Loucy (cell line): Measurements from ENCODE around the gene MTF1.

ENCODE experiments used
- H2AFZ ChIP-seq: fragments of 200-600 bp; sonication (generic); 2 replicates; pipeline ENCODE4 v1.6.0; 2016; ENCODE audit warnings: antibody characterized with exemption, mild to moderate bottlenecking, low read length, moderate library complexity
- H3F3A ChIP-seq: fragments of 200-600 bp; 2 replicates; pipeline ENCODE4 v1.6.0; 2016; ENCODE audit warnings: antibody characterized with exemption, low read depth, mild to moderate bottlenecking
- H3K27me3 ChIP-seq: fragments of 200-600 bp; sonication (generic); 2 replicates; pipeline ENCODE4 v1.6.1; 2014; ENCODE audit warnings: low read length, mild to moderate bottlenecking; ENCODE audit not compliant: insufficient read depth, poor library complexity, severe bottlenecking
- H3K36me3 ChIP-seq: fragments of 200-600 bp; sonication (generic); 2 replicates; pipeline ENCODE4 v1.6.1; 2016; ENCODE audit warnings: low read length; ENCODE audit not compliant: insufficient read depth
- H3K4me1 ChIP-seq: fragments of 200-600 bp; sonication (generic); 2 replicates; pipeline ENCODE4 v1.5.1; 2014; ENCODE audit warnings: low read length, mild to moderate bottlenecking; ENCODE audit not compliant: insufficient read depth, poor library complexity, severe bottlenecking
- H3K4me2 ChIP-seq: fragments of 200-600 bp; sonication (generic); 2 replicates; pipeline ENCODE4 v1.6.0; 2014; ENCODE audit warnings: antibody characterized with exemption, low read length, low read depth, mild to moderate bottlenecking; ENCODE audit not compliant: poor library complexity, severe bottlenecking
- H3K4me3 ChIP-seq: fragments of 200-600 bp; sonication (generic); 2 replicates; pipeline ENCODE4 v1.5.1; 2014; ENCODE audit warnings: low read length, mild to moderate bottlenecking, mixed read lengths; ENCODE audit not compliant: poor library complexity, severe bottlenecking
- H3K79me2 ChIP-seq: fragments of 200-600 bp; sonication (generic); 2 replicates; pipeline ENCODE4 v1.6.1; 2014; ENCODE audit warnings: low read length; ENCODE audit not compliant: insufficient read depth
- H3K9ac ChIP-seq: fragments of 200-600 bp; sonication (generic); 2 replicates; pipeline ENCODE4 v1.6.0; 2014; ENCODE audit warnings: mild to moderate bottlenecking, low read depth, low read length, moderate library complexity; ENCODE audit not compliant: poor library complexity, severe bottlenecking
- H3K9me2 ChIP-seq: fragments of 200-600 bp; sonication (generic); replicated peaks from 2 replicates; pipeline ENCODE4 v1.6.1; 2016; ENCODE audit warnings: low read depth, low read length, mixed read lengths
- H3K9me3 ChIP-seq: fragments of 200-600 bp; sonication (generic); 2 replicates; pipeline ENCODE4 v1.6.1; 2014; ENCODE audit warnings: mild to moderate bottlenecking, antibody characterized with exemption, low read length, low read depth; ENCODE audit not compliant: insufficient read depth
- H4K20me1 ChIP-seq: fragments of 200-600 bp; sonication (generic); 2 replicates; pipeline ENCODE4 v1.6.0; 2014; ENCODE audit warnings: antibody characterized with exemption, low read length, mild to moderate bottlenecking; ENCODE audit not compliant: insufficient read depth, poor library complexity, severe bottlenecking
- EZH2phosphoT487 ChIP-seq: fragments of 200-600 bp; IDR thresholded peaks from 2 replicates; pipeline ENCODE4 v1.6.1; 2018; ENCODE audit warnings: antibody characterized with exemption, mild to moderate bottlenecking, moderate library complexity, borderline replicate concordance
- TF ChIP-seq, protein P1 (sequence below): fragments of 200-600 bp; sonication (generic); conservative IDR thresholded peaks from 2 replicates; pipeline ENCODE4 v1.5.1; 2014; ENCODE audit warnings: mild to moderate bottlenecking, antibody characterized with exemption, low read length

MTF1 gene

GRCh38 chr1:37878071-37878470 lies 18.7 kb upstream of the MTF1 start:
- TF ChIP-seq EZH2phosphoT487, result no peak
- TF ChIP-seq, protein P1, sequence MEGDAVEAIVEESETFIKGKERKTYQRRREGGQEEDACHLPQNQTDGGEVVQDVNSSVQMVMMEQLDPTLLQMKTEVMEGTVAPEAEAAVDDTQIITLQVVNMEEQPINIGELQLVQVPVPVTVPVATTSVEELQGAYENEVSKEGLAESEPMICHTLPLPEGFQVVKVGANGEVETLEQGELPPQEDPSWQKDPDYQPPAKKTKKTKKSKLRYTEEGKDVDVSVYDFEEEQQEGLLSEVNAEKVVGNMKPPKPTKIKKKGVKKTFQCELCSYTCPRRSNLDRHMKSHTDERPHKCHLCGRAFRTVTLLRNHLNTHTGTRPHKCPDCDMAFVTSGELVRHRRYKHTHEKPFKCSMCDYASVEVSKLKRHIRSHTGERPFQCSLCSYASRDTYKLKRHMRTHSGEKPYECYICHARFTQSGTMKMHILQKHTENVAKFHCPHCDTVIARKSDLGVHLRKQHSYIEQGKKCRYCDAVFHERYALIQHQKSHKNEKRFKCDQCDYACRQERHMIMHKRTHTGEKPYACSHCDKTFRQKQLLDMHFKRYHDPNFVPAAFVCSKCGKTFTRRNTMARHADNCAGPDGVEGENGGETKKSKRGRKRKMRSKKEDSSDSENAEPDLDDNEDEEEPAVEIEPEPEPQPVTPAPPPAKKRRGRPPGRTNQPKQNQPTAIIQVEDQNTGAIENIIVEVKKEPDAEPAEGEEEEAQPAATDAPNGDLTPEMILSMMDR, result no peak
- no peaks in the 10 kb centered on the region for H4K20me1 ChIP-seq
- no peaks in the 10 kb centered on the region for H3K9me3 ChIP-seq
- no peaks in the 10 kb centered on the region for H3K9me2 ChIP-seq
- no peaks in the 10 kb centered on the region for H3K4me1 ChIP-seq
- H3F3A ChIP-seq, result no peaks in the 10 kb centered on the region
- no peak overlapping the region for H3K4me3 ChIP-seq
- H3K27me3 ChIP-seq, result no peaks in the 10 kb centered on the region
- no peaks in the 10 kb centered on the region for H3K79me2 ChIP-seq
- peaks cover 86% of the 10 kb centered on the region; the same call in 1 of the 2 replicates for H3K36me3 ChIP-seq
- H2AFZ ChIP-seq, result no peak overlapping the region
- H3K4me2 ChIP-seq, result no peak overlapping the region
- H3K9ac ChIP-seq, result no peak overlapping the region

GRCh38 chr1:37875833-37876232 lies 16.4 kb upstream of the MTF1 start:
- no peaks in the 10 kb centered on the region for H3K9me3 ChIP-seq
- H3K4me1 ChIP-seq, result no peaks in the 10 kb centered on the region
- H3K36me3 ChIP-seq, result peaks cover 72% of the 10 kb centered on the region; the same call in 1 of the 2 replicates
- no peak overlapping the region for H3K4me3 ChIP-seq
- no peaks in the 10 kb centered on the region for H3K9me2 ChIP-seq
- no peaks in the 10 kb centered on the region for H4K20me1 ChIP-seq
- H2AFZ ChIP-seq, result no peak overlapping the region
- no peaks in the 10 kb centered on the region for H3K27me3 ChIP-seq
- H3F3A ChIP-seq, result no peaks in the 10 kb centered on the region
- no peak overlapping the region for H3K4me2 ChIP-seq
- no peak overlapping the region for H3K9ac ChIP-seq
- TF ChIP-seq EZH2phosphoT487, result no peak
- TF ChIP-seq, protein P1, result peak; percentile 37
- no peaks in the 10 kb centered on the region for H3K79me2 ChIP-seq

GRCh38 chr1:37872692-37873091 lies 13.3 kb upstream of the MTF1 start:
- Histone ChIP-seq H3K4me2 (no peak overlapping the region), H3K36me3 (peaks cover 71% of the 10 kb centered on the region; the same call in 1 of the 2 replicates)

More at GRCh38 chr1:37872692-37873091, 13.3 kb upstream of the MTF1 start:
- Histone ChIP-seq H3K4me1 (no peaks in the 10 kb centered on the region), H3F3A (no peaks in the 10 kb centered on the region), H3K4me3 (no peak overlapping the region), H3K9me3 (no peaks in the 10 kb centered on the region), H3K79me2 (no peaks in the 10 kb centered on the region), H2AFZ (no peak overlapping the region), H4K20me1 (no peaks in the 10 kb centered on the region), H3K9me2 (no peaks in the 10 kb centered on the region), H3K27me3 (no peaks in the 10 kb centered on the region), H3K9ac (no peak overlapping the region)
- no peak for TF ChIP-seq EZH2phosphoT487
- TF ChIP-seq, protein P1, result no peak
